Epidermal melanocyte (primary cell): Measurements from ENCODE around the gene PRIM2.
A peak's percentile ranks its signal among the peaks of the same experiment; 100 is the strongest.
"Not testable (repeated sequence)": the region's sequence is repeated elsewhere in the genome, so short reads cannot be mapped to it uniquely, and the experiment has no call there.

Experiments used
- DNase-seq: peaks from one replicate; pipeline ENCODE4 v3.0.0; 2011; ENCODE audit warnings: low spot score; ENCODE audit not compliant: insufficient read length

The PRIM2 gene

DNA sequence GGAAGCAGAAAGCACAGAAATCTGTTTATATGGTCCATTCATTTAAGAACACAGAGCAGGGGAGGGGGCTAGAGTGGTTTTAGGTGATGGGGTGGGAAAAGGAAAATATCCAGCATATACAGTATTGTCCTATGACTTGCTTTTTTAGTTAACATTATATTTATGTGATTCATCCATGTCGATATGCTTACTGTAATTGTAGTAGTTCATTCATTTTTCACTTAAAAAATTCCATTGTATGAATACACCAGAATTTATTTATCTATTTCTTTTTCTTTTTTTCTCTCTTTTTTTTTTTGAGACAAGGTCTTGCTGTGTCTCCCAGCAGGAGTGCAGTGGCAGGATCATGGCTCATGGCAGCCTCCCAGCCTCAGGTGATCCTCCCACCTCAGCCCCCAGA lies 9.6 kb upstream of the PRIM2 start:
- DNase-seq: no peak

DNA sequence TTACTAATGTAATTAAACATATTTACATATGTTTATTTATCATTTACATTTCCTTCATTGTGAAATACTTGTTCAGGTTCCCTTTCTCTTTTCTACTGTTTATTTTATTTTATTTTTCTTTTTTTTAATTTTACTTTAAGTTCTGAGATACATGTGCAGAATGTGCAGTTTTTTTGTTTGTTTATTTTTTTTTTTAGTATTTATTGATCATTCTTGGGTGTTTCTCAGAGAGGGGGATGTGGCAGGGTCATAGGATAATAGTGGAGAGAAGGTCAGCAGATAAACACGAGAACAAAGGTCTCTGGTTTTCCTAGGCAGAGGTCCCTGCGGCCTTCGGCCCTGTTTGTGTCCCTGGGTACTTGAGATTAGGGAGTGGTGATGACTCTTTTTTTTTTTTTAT lies 8.7 kb upstream of the PRIM2 start:
- DNase-seq: not testable (repeated sequence)

DNA sequence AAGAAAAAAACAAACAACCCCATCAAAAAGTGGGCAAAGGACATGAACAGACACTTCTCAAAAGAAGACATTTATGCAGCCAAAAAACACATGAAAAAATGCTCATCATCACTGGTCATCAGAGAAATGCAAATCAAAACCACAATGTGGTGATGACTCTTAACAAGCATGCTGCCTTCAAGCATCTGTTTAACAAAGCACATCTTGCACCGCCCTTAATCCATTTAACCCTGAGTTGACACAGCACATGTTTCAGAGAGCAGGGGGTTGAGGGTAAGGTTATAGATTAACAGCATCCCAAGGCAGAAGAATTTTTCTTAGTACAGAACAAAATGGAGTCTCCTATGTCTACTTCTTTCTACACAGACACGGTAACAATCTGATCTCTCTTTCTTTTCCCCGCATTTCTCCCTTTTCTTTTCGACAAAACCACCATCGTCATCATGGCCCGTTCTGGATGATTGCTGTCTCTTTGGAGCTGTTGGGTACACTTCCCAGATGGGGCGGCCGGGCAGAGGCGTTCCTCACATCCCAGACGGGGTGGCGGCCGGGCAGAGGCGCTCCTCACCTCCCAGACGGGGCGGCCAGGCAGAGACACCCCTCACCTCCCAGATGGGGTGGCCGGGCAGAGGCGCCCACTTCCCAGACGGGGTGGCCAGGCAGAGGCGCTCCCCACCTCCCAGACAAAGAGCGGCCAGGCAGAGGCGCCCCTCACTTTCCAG lies 7.2 kb upstream of the PRIM2 start:
- not testable (repeated sequence) for DNase-seq

DNA sequence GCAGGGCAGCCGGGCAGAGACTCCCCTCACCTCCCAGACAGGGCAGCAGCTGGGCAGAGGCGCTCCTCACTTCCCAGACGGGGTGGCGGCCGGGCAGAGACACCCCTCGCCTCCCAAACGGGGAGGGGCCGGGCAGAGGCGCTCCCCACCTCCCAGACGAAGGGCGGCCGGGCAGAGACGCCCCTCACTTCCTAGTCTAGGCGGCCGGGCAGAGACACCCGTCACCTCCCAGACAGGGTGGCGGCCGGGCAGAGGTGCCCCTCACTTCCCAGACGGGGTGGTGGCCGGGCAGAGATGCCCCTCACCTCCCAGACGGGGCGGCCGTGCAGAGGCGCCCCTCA lies 6.6 kb upstream of the PRIM2 start:
- DNase-seq: no peak

DNA sequence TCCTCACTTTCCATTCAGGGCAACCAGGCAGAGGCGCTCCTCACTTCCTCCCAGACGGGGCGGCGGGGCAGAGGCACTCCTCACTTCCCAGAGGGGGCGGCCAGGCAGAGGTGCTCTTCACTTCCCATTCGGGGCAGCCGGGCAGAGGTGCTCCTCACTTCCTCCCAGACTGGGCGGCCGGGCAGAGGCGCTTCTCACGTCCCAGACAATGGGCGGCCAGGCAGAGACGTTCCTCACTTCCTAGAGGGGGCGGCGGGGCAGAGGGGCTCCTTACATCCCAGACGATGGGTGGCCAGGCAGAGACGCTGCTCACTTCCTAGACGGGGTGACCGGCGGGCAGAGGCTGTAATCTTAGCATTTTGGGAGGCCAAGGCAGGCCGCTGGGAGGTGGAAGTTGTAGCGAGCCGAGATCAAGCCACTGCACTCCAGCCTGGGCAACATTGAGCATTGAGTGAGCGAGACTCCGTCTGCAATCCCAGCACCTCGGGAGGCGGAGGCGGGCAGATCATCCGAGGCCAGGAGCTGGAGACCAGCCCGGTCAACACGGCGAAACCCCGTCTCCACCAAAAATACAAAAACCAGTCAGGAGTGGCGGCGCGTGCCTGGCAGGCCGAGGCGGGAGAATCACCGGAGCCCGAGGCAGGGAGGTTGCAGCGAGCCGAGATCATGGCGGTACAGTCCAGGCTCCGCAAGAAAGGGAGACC lies 6.0 kb upstream of the PRIM2 start:
- DNase-seq: not testable (repeated sequence)

DNA sequence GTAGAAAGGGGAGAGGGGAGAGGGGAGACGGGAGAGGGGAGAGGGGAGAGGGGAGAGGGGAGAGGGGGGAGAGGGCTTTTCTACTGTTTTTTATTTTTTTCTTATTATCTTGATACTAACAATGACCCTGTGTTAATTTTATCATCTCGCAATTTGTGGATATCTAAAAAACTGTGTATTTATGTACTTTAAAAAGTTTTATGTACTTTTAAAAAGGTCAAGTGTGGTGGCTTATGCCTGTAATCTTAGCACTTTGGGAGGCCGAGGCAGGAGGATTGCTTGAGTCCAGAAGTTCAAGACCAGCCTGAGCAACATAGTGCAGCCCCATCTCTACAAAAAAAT lies 5.5 kb upstream of the PRIM2 start:
- no peak for DNase-seq

DNA sequence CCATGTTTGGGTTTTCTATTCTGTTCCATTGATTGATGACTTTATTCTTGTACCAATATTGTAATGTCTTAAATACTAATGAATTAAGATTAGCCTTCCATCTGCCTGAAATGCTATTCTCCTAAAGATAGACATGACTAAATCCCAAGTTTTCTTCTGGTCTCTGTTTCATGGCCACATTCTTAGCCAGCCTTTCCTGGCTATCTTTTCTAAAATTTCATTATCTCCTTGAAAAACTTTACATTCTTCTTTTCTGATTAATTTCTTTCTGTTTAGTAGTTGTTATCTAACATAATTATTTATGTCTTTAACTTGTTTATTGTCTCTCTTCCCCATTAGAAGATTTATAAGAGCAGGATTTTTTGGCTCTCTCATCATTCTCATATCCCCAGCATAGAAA lies 4.4 kb upstream of the PRIM2 start:
- no peak for DNase-seq

DNA sequence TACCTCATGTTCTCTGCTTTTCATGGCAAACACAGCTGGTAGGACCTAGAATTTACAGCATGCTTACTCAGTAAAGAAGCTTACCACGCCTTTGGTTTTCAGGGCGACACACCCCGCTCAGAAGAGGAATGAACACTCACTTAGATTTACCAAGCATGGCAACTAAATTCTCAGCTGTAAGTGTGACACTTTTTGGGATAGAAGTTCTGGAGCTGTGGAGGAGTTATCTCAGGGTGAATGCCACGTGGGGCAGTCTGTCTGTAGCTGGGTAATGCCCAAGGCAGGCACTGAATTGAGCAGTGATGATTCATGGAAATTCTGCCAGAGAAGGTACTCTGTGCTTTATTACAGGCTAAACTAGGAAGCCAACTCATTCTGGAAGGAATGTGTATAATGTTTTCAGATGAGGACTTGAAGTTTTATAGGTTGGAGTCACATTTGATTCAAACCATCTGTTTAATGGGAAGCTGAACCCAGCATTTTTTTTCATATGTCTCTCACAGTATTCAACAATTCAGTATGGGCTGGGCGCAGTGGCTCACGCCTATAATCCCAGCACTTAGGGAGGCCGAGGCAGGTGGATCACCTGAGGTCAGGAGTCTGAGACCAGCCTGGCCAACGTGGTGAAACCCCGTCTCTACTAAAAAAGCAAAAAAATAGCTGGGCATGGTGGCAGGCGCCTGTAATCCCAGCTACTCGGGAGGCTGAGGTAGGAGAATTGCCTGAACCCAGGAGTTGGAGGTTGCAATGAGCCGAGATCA lies 3.5 kb upstream of the PRIM2 start:
- peak; percentile 36 for DNase-seq

DNA sequence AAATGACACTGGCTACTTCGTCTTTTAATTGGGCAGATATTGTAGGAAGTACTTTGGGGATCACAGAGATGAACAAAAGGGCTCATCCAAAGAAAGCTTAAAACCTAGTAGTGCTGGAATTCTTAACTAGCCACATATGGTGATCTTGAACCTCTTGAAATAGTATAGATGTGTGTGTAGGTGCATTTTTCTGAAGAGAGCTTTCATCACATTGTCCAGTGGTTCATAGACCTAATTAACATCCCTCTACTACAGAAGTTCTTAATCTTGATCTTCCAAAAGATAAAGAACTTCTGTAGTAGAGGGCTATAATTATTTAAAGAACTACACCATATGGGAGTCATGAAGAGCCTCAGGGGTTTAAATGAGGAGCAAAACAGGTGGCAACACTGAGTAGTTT lies 2.3 kb upstream of the PRIM2 start:
- no peak for DNase-seq

DNA sequence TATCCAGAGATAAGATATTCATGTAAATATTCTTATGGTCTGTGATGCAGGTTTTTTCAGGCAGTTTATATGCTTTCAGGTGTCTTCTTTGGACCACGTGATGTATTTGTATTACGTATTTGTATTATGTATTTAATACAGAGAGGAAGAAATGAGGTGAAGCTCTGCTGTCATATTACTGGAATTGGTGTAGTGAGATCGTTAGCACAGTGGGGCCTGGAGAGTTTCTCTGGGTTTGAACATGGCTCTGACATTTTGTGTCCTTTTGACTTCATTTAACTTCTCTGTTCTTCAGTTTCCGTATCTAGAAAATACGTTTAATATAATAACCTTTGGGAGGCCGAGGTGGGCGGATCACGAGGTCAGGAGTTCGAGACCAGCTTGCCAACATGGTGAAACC lies 1.6 kb upstream of the PRIM2 start:
- DNase-seq: no peak

DNA sequence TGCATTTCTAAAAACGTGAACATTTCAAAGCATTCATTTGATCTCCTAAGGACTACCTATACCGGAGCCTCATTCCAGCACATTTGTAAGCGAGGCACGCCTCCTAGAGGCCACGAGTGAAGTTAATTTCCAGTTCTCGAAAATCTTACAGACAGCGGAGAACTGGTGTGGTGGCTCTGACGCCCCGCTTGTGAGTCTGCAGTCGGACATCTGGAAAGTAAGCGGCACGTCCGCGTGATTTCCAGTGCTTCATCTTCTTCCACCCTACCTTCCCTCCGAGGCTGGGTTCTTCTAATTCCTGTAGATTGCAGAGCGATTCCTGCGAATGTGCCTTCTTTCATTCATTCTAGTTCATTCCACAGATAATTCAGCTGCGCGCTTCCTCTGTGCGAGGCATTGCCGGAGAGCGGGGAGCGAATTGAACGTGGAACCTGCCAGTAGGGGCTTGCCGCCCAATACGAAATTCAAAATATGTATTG lies 810 bp upstream of the PRIM2 start:
- DNase-seq: peak; percentile 54

DNA sequence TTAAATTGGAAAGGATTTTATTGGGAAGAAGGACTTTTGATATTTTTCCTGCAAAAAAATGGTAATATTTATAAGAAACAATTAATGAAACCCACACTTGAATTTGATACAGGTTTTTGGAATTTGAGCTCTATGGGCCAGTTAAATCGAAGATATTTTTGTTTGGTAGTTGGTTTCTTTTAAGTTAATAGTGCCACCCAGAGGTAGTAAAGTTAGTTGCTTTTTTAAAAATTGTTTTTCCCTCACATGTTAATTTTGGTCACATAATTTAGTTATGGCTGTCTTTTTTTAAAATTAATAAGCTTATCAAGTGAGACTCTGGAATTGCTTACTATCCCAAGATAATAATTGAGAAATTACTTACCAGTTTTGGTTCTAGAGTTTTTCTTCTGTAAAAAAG lies 7.1 kb downstream of the PRIM2 start:
- no peak for DNase-seq

DNA sequence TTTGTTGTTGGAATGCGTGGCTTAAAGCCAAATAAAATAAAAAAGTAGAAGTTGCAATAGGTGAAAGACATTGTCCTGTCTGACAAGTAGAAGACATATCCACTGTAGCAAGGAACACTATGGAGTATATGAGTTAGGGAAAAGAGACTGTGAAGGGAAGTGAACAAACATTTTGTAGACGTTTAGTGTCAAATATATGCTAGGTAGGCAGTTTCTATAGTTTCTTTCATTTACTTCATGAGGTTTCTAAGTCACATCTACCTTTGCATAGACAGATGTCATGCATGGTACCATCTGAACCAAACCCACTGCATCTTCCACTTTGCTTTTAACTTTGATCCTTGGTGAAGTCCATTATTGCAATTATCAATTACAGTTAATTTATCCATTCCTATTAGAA lies 9.9 kb downstream of the PRIM2 start:
- DNase-seq: no peak

DNA sequence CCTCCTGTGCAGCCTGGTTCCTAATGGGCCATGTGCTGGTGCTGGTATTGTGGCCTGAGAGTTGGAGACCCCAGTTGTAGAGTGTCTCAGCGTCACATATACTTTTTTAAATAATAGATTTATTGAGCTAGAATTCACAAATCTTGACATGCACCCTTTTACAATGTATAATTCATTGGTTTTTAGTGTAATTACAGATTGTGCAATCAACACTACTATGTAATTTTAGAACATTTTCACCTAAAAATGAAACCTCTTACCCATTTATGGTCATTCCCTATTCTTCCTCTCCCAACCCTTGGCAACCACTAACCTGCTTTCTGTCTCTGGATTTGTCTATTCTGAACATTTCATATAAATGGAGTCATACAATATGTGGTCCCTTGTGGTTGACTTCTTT lies 10.6 kb downstream of the PRIM2 start:
- DNase-seq: no peak

DNA sequence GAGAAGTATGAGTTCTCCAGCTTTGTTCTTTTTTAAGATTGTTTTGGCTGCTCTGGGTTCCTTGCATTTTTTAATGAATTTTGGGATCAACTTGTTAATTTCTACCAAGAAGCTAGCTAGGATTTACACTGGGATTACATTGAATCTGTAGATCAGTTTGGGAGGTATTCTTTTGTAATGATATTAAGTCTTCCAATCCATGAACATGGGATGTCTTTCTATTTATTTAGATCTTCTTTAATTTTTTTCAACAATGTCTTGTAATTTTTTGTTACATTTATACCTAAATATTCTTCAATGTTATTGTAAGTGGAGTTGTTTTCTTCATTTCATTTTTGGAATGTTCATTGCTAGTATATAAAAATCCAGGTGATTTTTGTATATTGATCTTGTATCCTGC lies 12.5 kb downstream of the PRIM2 start:
- no peak for DNase-seq

DNA sequence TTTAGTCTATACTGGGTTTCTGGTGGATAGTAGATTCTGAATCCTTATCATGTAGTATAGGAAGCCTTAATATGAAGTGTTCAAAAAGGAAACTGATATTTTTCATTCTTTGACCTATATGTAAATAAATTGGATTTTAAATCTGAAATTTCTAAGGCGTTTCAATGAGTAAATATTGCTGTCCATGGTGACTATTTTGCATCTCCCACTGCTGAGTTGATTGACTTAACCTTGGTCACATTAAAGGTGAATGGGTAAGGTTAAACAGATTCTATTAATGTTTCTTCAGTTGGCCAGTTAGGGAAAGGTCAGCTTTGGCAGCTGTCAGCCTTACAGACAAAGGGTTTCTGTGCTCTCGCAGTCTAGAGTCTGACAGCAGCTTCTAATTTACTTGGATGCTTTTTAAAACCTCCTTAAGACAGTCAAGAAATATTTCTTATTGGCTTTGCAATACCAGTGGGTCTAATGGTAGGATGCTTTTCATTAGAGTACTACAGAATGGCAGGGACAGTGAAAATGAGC lies 24.8 kb downstream of the PRIM2 start:
- DNase-seq: no peak

DNA sequence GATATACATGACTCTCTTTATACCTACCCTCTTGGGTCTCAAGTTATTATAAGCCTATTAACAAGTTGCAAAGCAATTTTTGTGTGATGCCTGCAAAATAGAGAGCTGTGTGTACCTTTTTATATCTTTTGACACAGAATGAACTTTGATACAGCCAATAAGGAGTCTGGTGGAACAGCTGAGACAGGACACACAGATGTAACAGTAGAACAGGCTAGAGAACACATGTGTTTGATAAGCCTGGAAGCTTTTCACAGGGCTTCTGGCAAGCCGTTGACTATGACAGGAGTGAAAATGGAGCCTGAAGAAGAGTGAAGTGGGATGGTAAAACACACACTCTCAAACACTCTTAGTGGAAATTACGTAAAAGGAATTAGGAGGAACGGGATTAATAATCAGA lies 25.9 kb downstream of the PRIM2 start:
- not testable (repeated sequence) for DNase-seq

DNA sequence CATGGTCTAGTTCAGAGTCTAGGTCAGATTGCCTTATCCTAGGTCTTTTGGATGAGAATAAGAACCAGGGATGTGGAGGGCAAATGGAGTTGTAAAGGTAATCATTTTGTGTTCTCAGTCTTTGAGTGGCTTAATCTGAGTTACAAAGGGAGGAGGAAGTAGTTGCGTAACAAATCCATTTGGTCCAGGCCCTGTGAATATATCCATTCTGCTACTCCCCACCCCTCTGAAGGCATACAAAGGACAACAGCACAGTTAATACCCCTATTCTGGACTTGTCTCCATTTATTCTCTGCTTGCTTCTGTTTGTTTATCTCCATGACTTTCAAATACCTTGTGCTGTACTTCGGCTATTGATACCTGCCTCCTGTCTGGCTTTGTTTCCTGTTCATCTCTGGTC lies 29.3 kb downstream of the PRIM2 start:
- not testable (repeated sequence) for DNase-seq

DNA sequence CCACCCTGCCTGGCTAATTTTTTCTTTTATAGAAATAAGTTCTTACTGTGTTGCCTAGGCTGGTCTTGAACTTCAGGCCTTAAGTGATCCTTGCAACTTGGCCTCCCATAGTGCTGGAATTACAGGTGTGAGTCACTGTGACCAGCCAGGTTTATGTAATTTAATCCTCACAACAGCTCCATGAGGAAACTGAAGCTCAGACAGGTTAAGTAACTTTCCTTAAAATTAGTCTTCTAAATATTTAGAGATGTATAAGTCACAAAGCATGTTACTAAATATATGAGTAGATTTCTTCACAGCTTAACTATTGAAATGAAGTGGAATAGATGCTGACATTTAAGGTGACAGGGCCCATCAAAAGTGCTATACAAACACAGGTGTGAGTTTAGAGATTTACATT lies 30.2 kb downstream of the PRIM2 start:
- not testable (repeated sequence) for DNase-seq

DNA sequence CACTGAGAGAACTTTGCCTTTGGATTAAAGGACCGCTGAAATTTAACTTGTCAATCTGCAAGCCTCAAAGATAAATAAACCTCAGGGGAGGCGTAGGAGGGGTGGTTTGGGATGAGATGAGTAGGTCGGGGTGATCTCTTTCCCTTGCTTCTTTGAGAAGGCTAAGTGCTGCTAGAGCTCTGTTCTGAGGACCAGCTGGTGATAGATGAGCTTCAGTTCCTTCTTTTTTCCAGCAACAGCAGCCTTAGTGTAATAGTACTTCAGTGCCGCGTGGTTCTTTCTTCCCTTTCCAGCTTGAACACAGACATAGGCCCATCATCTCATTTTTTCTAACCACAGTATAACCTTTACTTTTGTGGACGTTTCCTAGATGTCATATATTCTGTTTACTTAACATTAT lies 33.0 kb downstream of the PRIM2 start:
- not testable (repeated sequence) for DNase-seq

DNA sequence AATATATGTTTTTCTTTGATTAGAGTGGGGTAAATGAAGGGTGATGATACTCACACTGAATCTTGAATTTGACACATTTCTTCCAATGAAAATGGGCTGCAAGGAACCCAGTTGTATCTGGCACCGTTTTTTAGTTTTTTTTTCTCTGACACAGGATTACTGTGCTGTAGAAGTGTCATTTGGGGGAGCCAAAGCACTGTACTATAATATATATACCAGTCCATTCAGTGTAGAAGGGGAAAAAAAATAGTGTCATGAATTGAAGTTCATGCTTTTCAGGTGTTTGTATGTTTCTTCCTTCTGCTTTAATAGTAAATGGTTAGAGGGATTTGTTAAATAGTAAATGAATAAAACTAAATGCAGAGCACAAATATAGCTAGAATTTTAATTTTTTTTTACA lies 35.2 kb downstream of the PRIM2 start:
- DNase-seq: not testable (repeated sequence)

DNA sequence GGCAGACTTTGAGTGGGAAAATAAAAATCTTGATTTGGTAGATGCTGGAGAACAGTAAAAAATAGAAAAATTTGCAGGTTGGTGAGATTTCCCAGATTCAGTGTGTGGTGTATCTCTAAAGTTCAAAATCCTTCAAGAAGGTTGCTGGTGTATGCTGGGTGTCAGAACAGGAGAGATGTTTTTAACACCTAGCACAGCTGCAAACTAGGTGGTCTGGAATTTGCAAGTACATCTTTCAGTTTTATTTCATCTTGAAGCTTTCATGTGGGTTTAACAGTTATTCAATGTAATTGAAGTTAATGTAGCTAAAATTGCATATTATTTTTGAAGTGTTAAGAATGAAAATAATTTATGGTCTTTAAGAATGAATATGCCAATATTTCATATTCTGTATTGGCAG lies 40.9 kb downstream of the PRIM2 start:
- DNase-seq: not testable (repeated sequence)
